Karpas-422 (cell line): Measurements from ENCODE around the gene TIMP3. TPM values are rescaled to one million over a fixed set of nuclear protein-coding genes. Genes with fewer than 3 reads are reported as not detected.

Source experiments
- DNase-seq: peaks from one replicate; pipeline ENCODE4 v3.0.0-alpha.2; 2015
- H2AFZ ChIP-seq: fragments of 200-600 bp; sonication (generic); 2 replicates; pipeline ENCODE4 v1.6.1; 2014; ENCODE audit warnings: antibody characterized with exemption, low read length, mixed read lengths
- H3K27ac ChIP-seq: fragments of 200-600 bp; sonication (generic); 2 replicates; pipeline ENCODE4 v1.5.1; 2014; ENCODE audit warnings: mild to moderate bottlenecking, low read length, moderate library complexity
- H3K27me3 ChIP-seq: fragments of 200-600 bp; sonication (generic); 2 replicates; pipeline ENCODE4 v1.6.1; 2014; ENCODE audit warnings: low read length, mixed read lengths
- H3K36me3 ChIP-seq: fragments of 200-600 bp; sonication (generic); 2 replicates; pipeline ENCODE4 v1.6.1; 2014; ENCODE audit warnings: low read length, mixed read lengths; ENCODE audit not compliant: insufficient read depth
- H3K4me1 ChIP-seq: fragments of 200-600 bp; sonication (generic); 2 replicates; pipeline ENCODE4 v1.6.1; 2014; ENCODE audit warnings: mild to moderate bottlenecking, low read length, mixed read lengths
- H3K4me2 ChIP-seq: fragments of 200-600 bp; sonication (generic); 2 replicates; pipeline ENCODE4 v1.6.1; 2014; ENCODE audit warnings: low read length, low read depth, mild to moderate bottlenecking; ENCODE audit not compliant: poor library complexity, severe bottlenecking
- H3K4me3 ChIP-seq: fragments of 200-600 bp; sonication (generic); 2 replicates; pipeline ENCODE4 v1.5.1; 2014; ENCODE audit warnings: mild to moderate bottlenecking, antibody characterized with exemption, low read length, mixed read lengths
- H3K79me2 ChIP-seq: fragments of 200-600 bp; sonication (generic); 2 replicates; pipeline ENCODE4 v1.6.1; 2014; ENCODE audit warnings: mild to moderate bottlenecking, low read length, mixed read lengths
- H3K9ac ChIP-seq: fragments of 200-600 bp; sonication (generic); 2 replicates; pipeline ENCODE4 v1.6.0; 2014; ENCODE audit warnings: low read length
- H3K9me2 ChIP-seq: fragments of 200-600 bp; sonication (generic), shearing (Covaris generic); replicated peaks from 2 replicates; pipeline ENCODE4 v1.6.0; 2014; ENCODE audit warnings: mild to moderate bottlenecking, low read length, moderate library complexity; ENCODE audit not compliant: insufficient read depth
- H3K9me3 ChIP-seq: fragments of 300-700, 200-600 bp; sonication (generic); 2 replicates; pipeline ENCODE4 v1.6.1; 2014; ENCODE audit warnings: low read length, mixed read lengths
- H4K20me1 ChIP-seq: fragments of 200-600 bp; sonication (generic); 2 replicates; pipeline ENCODE4 v1.6.1; 2014; ENCODE audit warnings: mild to moderate bottlenecking, antibody characterized with exemption, low read length, low read depth; ENCODE audit not compliant: insufficient read depth
- total RNA-seq: library from RNA; depleted of rRNA; stranded (reverse); fragments of >200 nt; shearing (Covaris generic); gene quantifications from 2 replicates; pipeline ENCODE4 v1.2.3, GENCODE V29; 2014; ENCODE audit warnings: low replicate concordance

TIMP3 gene
- total RNA-seq, 1 experiment from 2014 or later: not detected

GRCh38 chr22:32791485-32791884, 10.0 kb upstream of the TIMP3 start:
- Histone ChIP-seq H3K4me1 (no peaks in the 10 kb centered on the region), H3K79me2 (no peaks in the 10 kb centered on the region), H3K9ac (no peak overlapping the region), H2AFZ (no peak overlapping the region), H4K20me1 (no peaks in the 10 kb centered on the region), H3K36me3 (no peaks in the 10 kb centered on the region), H3K4me3 (no peak overlapping the region), H3K9me3 (no peaks in the 10 kb centered on the region), H3K27ac (no peak overlapping the region), H3K4me2 (no peak overlapping the region), H3K27me3 (no peaks in the 10 kb centered on the region), H3K9me2 (no peaks in the 10 kb centered on the region)
- no peak for DNase-seq

GRCh38 chr22:32793589-32793988, 7.9 kb upstream of the TIMP3 start:
- no peak overlapping the region for H3K27ac ChIP-seq
- H3K4me1 ChIP-seq: no peaks in the 10 kb centered on the region
- no peak for DNase-seq
- H3K9me3 ChIP-seq: no peaks in the 10 kb centered on the region
- no peaks in the 10 kb centered on the region for H3K27me3 ChIP-seq
- no peak overlapping the region for H3K4me2 ChIP-seq
- H3K9ac ChIP-seq: no peak overlapping the region
- H3K79me2 ChIP-seq: no peaks in the 10 kb centered on the region
- H3K9me2 ChIP-seq: no peaks in the 10 kb centered on the region
- no peak overlapping the region for H3K4me3 ChIP-seq
- no peaks in the 10 kb centered on the region for H4K20me1 ChIP-seq
- no peaks in the 10 kb centered on the region for H3K36me3 ChIP-seq
- no peak overlapping the region for H2AFZ ChIP-seq

DNA sequence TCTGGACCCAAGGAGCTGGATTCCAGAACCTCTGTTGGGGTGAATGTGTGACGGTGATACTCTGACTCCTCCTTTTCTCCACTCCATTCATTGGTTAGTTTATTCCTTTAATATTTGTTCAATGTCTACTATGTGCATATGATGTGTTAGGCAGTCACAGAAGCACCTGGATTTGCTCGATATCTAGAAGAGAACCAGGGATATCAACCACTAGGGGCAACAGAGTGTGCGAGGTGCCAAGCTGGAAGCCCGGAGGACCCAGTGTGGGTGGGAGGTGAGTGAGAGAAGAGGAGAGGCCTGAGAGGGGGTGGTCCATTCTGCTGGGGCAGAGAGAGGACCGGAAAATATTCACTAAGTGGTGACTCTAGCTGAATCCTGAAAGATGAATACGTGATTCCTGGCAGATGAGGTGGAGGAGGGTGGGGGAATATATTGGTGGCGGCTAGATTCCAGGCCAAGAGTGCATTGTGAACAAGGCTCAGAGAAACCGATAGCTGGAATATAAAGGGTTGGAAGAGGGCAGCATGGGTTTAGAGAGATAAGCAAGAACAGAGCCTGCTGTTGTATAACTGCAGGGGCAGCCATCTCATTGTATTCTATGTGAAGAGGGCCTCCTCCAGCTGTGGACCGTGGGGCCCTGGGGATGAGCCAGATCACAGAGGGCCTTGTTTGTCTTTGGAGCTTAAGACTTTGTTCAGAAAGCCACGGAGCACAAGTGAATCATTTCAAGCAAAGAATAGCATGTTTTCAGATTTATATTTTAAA, 6.9 kb upstream of the TIMP3 start:
- DNase-seq: peak; percentile 49
- Histone ChIP-seq H3K27ac (no peak overlapping the region), H3K9ac (no peak overlapping the region), H3K4me1 (no peaks in the 10 kb centered on the region), H3K9me2 (no peaks in the 10 kb centered on the region), H2AFZ (no peak overlapping the region), H3K79me2 (no peaks in the 10 kb centered on the region), H3K36me3 (no peaks in the 10 kb centered on the region), H3K4me3 (no peak overlapping the region), H3K27me3 (no peaks in the 10 kb centered on the region), H4K20me1 (no peaks in the 10 kb centered on the region), H3K9me3 (no peaks in the 10 kb centered on the region), H3K4me2 (no peak overlapping the region)

GRCh38 chr22:32795214-32795596, 6.3 kb upstream of the TIMP3 start:
- no peak for DNase-seq
- no peaks in the 10 kb centered on the region for H3K27me3 ChIP-seq
- no peaks in the 10 kb centered on the region for H3K79me2 ChIP-seq
- no peak overlapping the region for H3K4me3 ChIP-seq
- H3K4me2 ChIP-seq: no peak overlapping the region
- no peaks in the 10 kb centered on the region for H3K9me3 ChIP-seq
- no peaks in the 10 kb centered on the region for H4K20me1 ChIP-seq
- H3K36me3 ChIP-seq: no peaks in the 10 kb centered on the region
- no peak overlapping the region for H2AFZ ChIP-seq
- H3K9me2 ChIP-seq: no peaks in the 10 kb centered on the region
- H3K4me1 ChIP-seq: no peaks in the 10 kb centered on the region
- H3K9ac ChIP-seq: no peak overlapping the region
- no peak overlapping the region for H3K27ac ChIP-seq

- DNase-seq: peak; percentile 83
- Histone ChIP-seq H3K9me2 (no peaks in the 10 kb centered on the region), H3K9ac (no peak overlapping the region), H3K79me2 (no peaks in the 10 kb centered on the region), H2AFZ (no peak overlapping the region), H3K36me3 (no peaks in the 10 kb centered on the region), H3K4me3 (no peak overlapping the region), H4K20me1 (no peaks in the 10 kb centered on the region), H3K27me3 (no peaks in the 10 kb centered on the region), H3K9me3 (no peaks in the 10 kb centered on the region), H3K27ac (no peak overlapping the region), H3K4me2 (no peak overlapping the region), H3K4me1 (no peaks in the 10 kb centered on the region)
These were observed 4.5 kb upstream of the TIMP3 start for GRCh38 chr22:32796865-32797573.

GRCh38 chr22:32799496-32799895, 2.0 kb upstream of the TIMP3 start:
- no peaks in the 10 kb centered on the region for H4K20me1 ChIP-seq
- no peak overlapping the region for H3K9ac ChIP-seq
- H3K9me3 ChIP-seq: no peaks in the 10 kb centered on the region
- DNase-seq: no peak
- H3K27me3 ChIP-seq: no peaks in the 10 kb centered on the region
- H3K4me1 ChIP-seq: no peaks in the 10 kb centered on the region
- no peak overlapping the region for H2AFZ ChIP-seq
- H3K27ac ChIP-seq: no peak overlapping the region
- H3K79me2 ChIP-seq: no peaks in the 10 kb centered on the region
- H3K36me3 ChIP-seq: no peaks in the 10 kb centered on the region
- no peak overlapping the region for H3K4me2 ChIP-seq
- no peak overlapping the region for H3K4me3 ChIP-seq
- no peaks in the 10 kb centered on the region for H3K9me2 ChIP-seq

DNA sequence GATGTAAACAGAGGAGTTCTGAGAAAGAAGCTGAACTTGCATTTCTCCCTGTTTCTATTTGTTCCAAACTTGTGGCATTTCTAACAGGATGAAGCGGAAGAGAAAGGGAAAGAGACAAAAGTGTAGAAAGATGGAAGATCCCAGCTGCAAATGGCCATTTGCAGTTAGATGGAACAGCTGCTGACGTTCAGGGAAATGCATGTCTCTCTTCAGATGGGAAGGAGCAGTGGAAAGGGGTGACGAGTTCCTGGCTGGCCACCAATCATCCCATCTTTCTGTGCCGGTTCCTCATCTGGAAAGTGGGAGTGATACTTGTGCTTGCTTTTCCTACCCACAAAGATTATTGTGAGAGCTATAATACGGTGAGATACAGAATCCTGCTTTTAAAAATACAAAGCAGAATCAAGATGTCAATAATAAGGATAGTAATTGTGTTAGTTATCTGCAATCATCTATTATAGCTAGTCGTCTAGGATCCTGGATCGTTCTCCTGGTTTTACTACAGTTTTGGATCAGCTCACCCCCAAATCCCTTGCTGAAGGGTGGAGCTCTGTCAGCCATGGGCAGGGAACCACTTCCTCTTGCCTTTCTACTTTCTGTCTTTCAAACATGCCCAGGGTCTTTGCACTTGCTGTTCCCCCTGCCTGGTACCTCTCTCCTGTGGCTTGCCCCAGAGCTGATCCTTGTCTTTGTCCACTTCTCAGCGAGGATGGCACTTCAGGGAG, 1.2 kb upstream of the TIMP3 start:
- H3K4me3 ChIP-seq: no peak overlapping the region
- no peak for DNase-seq
- no peak overlapping the region for H3K9ac ChIP-seq
- no peaks in the 10 kb centered on the region for H3K36me3 ChIP-seq
- no peaks in the 10 kb centered on the region for H3K27me3 ChIP-seq
- H3K4me2 ChIP-seq: no peak overlapping the region
- no peak overlapping the region for H2AFZ ChIP-seq
- H3K9me2 ChIP-seq: no peaks in the 10 kb centered on the region
- no peaks in the 10 kb centered on the region for H3K4me1 ChIP-seq
- no peaks in the 10 kb centered on the region for H3K79me2 ChIP-seq
- H3K9me3 ChIP-seq: no peaks in the 10 kb centered on the region
- no peaks in the 10 kb centered on the region for H4K20me1 ChIP-seq
- no peak overlapping the region for H3K27ac ChIP-seq

- H3K4me2 ChIP-seq: no peak overlapping the region
These were observed 440 bp upstream of the TIMP3 start for GRCh38 chr22:32800994-32801536.

More at GRCh38 chr22:32800994-32801536, 440 bp upstream of the TIMP3 start:
- H3K9ac ChIP-seq: no peak overlapping the region
- H3K79me2 ChIP-seq: no peaks in the 10 kb centered on the region
- H3K9me3 ChIP-seq: no peaks in the 10 kb centered on the region
- no peak overlapping the region for H2AFZ ChIP-seq
- H3K27me3 ChIP-seq: no peaks in the 10 kb centered on the region
- no peak for DNase-seq
- H3K36me3 ChIP-seq: no peaks in the 10 kb centered on the region
- no peaks in the 10 kb centered on the region for H3K4me1 ChIP-seq
- H3K27ac ChIP-seq: no peak overlapping the region
- no peaks in the 10 kb centered on the region for H4K20me1 ChIP-seq
- H3K9me2 ChIP-seq: no peaks in the 10 kb centered on the region
- no peak overlapping the region for H3K4me3 ChIP-seq
